H1 (cell line): ENCODE data around the gene LHCGR. TPM values are rescaled to one million over a fixed set of nuclear protein-coding genes. Genes with fewer than 3 reads are reported as not detected.

Experiments used
- CTCF ChIA-PET: fragments of 300-600 bp; sonication (Branson Sonifier 250); formaldehyde crosslinking; loops from one replicate; lab custom pipeline; 2021; ENCODE audit not compliant: partially characterized antibody; lab: Charles Lee
- POLR2A ChIA-PET: fragments of 300-600 bp; sonication (Branson Sonifier 250); formaldehyde crosslinking; loops from one replicate; lab custom pipeline; 2021; ENCODE audit warnings: inconsistent platforms; ENCODE audit not compliant: partially characterized antibody; lab: Charles Lee
- DNase-seq, 2 experiments: peaks; one replicate each; pipeline versions ENCODE4 v3.0.0 to v3.0.0-alpha.2; 2010 to 2022; ENCODE audit warnings: low spot score in 2 of 2, low read depth in 1 of 2, mixed read lengths in 1 of 2
- FAIRE-seq: peaks from 2 replicates; lab custom pipeline; 2011; peaks lifted over from hg19 to GRCh38; lab: Jason Lieb, UNC
- H2AFZ ChIP-seq: 2 replicates; pipeline ENCODE4 v1.8.1; 2012; ENCODE audit warnings: low read length, inconsistent platforms
- H2AK5ac ChIP-seq: 2 replicates; pipeline ENCODE4 v1.6.1; 2013; ENCODE audit warnings: low read depth, low read length
- H2BK120ac ChIP-seq: replicated peaks from 2 replicates; pipeline ENCODE3; 2013; ENCODE audit warnings: low read depth, low read length, inconsistent platforms
- H2BK12ac ChIP-seq: 2 replicates; pipeline ENCODE4 v1.6.1; 2013; ENCODE audit warnings: low read depth, low read length
- H2BK15ac ChIP-seq: 2 replicates; pipeline ENCODE4 v1.6.1; 2013; ENCODE audit warnings: low read length
- H2BK20ac ChIP-seq: 2 replicates; pipeline ENCODE4 v1.6.1; 2013; ENCODE audit warnings: low read length
- H2BK5ac ChIP-seq: 2 replicates; pipeline ENCODE4 v1.6.1; 2013; ENCODE audit warnings: low read depth, low read length
- H3K14ac ChIP-seq: 2 replicates; pipeline ENCODE4 v1.6.1; 2013; ENCODE audit warnings: inconsistent platforms; ENCODE audit not compliant: insufficient read length
- H3K18ac ChIP-seq: 2 replicates; pipeline ENCODE4 v1.6.1; 2013; ENCODE audit warnings: low read length; ENCODE audit errors: extremely low read depth
- H3K23ac ChIP-seq: 2 replicates; pipeline ENCODE4 v1.6.1; 2013; ENCODE audit warnings: inconsistent platforms; ENCODE audit not compliant: insufficient read length
- H3K23me2 ChIP-seq: 2 replicates; pipeline ENCODE4 v1.6.1; 2013; ENCODE audit warnings: low read depth, low read length
- H3K27ac ChIP-seq: 2 replicates; pipeline ENCODE4 v1.6.1; 2011; ENCODE audit warnings: low read depth, low read length, inconsistent platforms
- H3K27me3 ChIP-seq, 4 experiments: replicated peaks in 1 of 4; 1 replicate in 1 of 4; 2 replicates in 3 of 4; pipeline versions ENCODE4 v1.6.1 to v1.8.1; 2011 to 2013; ENCODE audit warnings: low read length in 3 of 4, mild to moderate bottlenecking in 3 of 4, inconsistent platforms in 2 of 4, mixed read lengths in 2 of 4, moderate library complexity in 1 of 4; ENCODE audit not compliant: control insufficient read depth in 3 of 4, insufficient read depth in 3 of 4; ENCODE audit errors: extremely low read depth in 1 of 4
- H3K36me3 ChIP-seq, 4 experiments: 2 replicates each; pipeline versions ENCODE4 v1.6.1 to v1.8.1; 2011 to 2013; ENCODE audit warnings: mild to moderate bottlenecking in 4 of 4, low read length in 3 of 4, moderate library complexity in 2 of 4, control low read depth in 1 of 4, inconsistent platforms in 1 of 4; ENCODE audit not compliant: insufficient read depth in 4 of 4, control insufficient read depth in 2 of 4
- H3K4ac ChIP-seq: replicated peaks from 2 replicates; pipeline ENCODE3; 2013; ENCODE audit warnings: low read length, low read depth, mixed read lengths, inconsistent platforms; ENCODE audit not compliant: insufficient read length
- H3K4me1 ChIP-seq, 4 experiments: replicated peaks in 1 of 4; 1 replicate in 1 of 4; 2 replicates in 3 of 4; pipeline versions ENCODE4 v1.6.1 to v1.8.1; 2011 to 2013; ENCODE audit warnings: low read length in 3 of 4, inconsistent platforms in 2 of 4, mixed read lengths in 1 of 4; ENCODE audit not compliant: insufficient read depth in 4 of 4, control insufficient read depth in 3 of 4
- H3K4me2 ChIP-seq, 2 experiments: 2 replicates each; pipeline versions ENCODE4 v1.6.1 to v1.8.1; 2011 to 2013; ENCODE audit warnings: low read depth in 2 of 2, low read length in 2 of 2, control low read depth in 1 of 2, inconsistent platforms in 1 of 2, mild to moderate bottlenecking in 1 of 2; ENCODE audit not compliant: insufficient read depth in 1 of 2
- H3K4me3 ChIP-seq, 4 experiments: fragments of 200-600, 300-600 bp in 1 of 4; sonication (generic), shearing (Covaris generic), sonication (Bioruptor Twin) in 1 of 4; 2 replicates each; pipeline versions ENCODE4 v1.5.1 to v1.8.1; 2011 to 2016; ENCODE audit warnings: low read length in 4 of 4, low read depth in 3 of 4, control low read depth in 2 of 4, inconsistent platforms in 2 of 4, mild to moderate bottlenecking in 2 of 4, mixed read lengths in 1 of 4, moderate library complexity in 1 of 4; ENCODE audit not compliant: insufficient read depth in 2 of 4; ENCODE audit errors: extremely low read depth in 1 of 4
- H3K56ac ChIP-seq: replicated peaks from 2 replicates; pipeline ENCODE3; 2013; ENCODE audit warnings: low read depth, mild to moderate bottlenecking, mixed read lengths, low read length, inconsistent platforms; ENCODE audit not compliant: insufficient read length
- H3K79me1 ChIP-seq: 2 replicates; pipeline ENCODE4 v1.6.1; 2013; ENCODE audit warnings: low read depth, low read length, control low read depth
- H3K79me2 ChIP-seq, 2 experiments: 2 replicates each; pipeline versions ENCODE4 v1.6.1 to v1.8.1; 2012 to 2013; ENCODE audit warnings: low read length in 2 of 2, mild to moderate bottlenecking in 2 of 2, inconsistent platforms in 1 of 2; ENCODE audit not compliant: insufficient read depth in 2 of 2, control insufficient read depth in 1 of 2
- H3K9ac ChIP-seq, 4 experiments: replicated peaks in 1 of 4; 1 replicate in 1 of 4; 2 replicates in 3 of 4; pipeline versions ENCODE4 v1.6.1 to v1.8.1; 2011 to 2013; ENCODE audit warnings: low read depth in 3 of 4, low read length in 3 of 4, control low read depth in 2 of 4, mild to moderate bottlenecking in 2 of 4, moderate library complexity in 2 of 4, inconsistent platforms in 1 of 4; ENCODE audit errors: extremely low read depth in 1 of 4
- H3K9me3 ChIP-seq, 2 experiments: 2 replicates each; pipeline versions ENCODE4 v1.6.1 to v1.8.1; 2012 to 2013; ENCODE audit warnings: mild to moderate bottlenecking in 2 of 2, moderate library complexity in 2 of 2, control low read depth in 1 of 2, inconsistent platforms in 1 of 2, low read depth in 1 of 2, low read length in 1 of 2, mixed read lengths in 1 of 2; ENCODE audit not compliant: insufficient read depth in 2 of 2
- H4K20me1 ChIP-seq, 2 experiments: replicated peaks in 1 of 2; 2 replicates each; pipeline versions ENCODE3 to v1.8.1; 2011 to 2013; ENCODE audit warnings: inconsistent platforms in 2 of 2, low read length in 2 of 2, mild to moderate bottlenecking in 1 of 2; ENCODE audit not compliant: insufficient read depth in 2 of 2, control insufficient read depth in 1 of 2
- H4K5ac ChIP-seq: 2 replicates; pipeline ENCODE4 v1.6.1; 2013; ENCODE audit warnings: low read length, low read depth, mixed read lengths, inconsistent platforms; ENCODE audit not compliant: insufficient read length
- H4K8ac ChIP-seq: 2 replicates; pipeline ENCODE4 v1.8.0; 2013; ENCODE audit warnings: mild to moderate bottlenecking, moderate library complexity, low read length, inconsistent platforms; ENCODE audit not compliant: insufficient read depth; ENCODE audit errors: extremely low read depth
- H4K91ac ChIP-seq: replicated peaks from 2 replicates; pipeline ENCODE3; 2013; ENCODE audit warnings: low read length, mixed read lengths, inconsistent platforms; ENCODE audit not compliant: insufficient read length
- ATF3 ChIP-seq: IDR thresholded peaks from 2 replicates; pipeline ENCODE4 v1.6.1; 2011; ENCODE audit warnings: low read depth, mild to moderate bottlenecking, low read length; ENCODE audit not compliant: insufficient read depth
- CEBPB ChIP-seq: IDR thresholded peaks from 2 replicates; pipeline ENCODE4 v1.6.1; 2012; ENCODE audit warnings: low read depth, low read length
- CHD1 ChIP-seq: IDR thresholded peaks from 2 replicates; pipeline ENCODE4 v1.6.1; 2012; ENCODE audit warnings: low read depth, low read length, improper control_type of control experiment
- KDM4A ChIP-seq: IDR thresholded peaks from one replicate; pipeline ENCODE4 v1.7.1; 2012; ENCODE audit warnings: low read depth, mild to moderate bottlenecking, moderate library complexity, low read length, inconsistent platforms; ENCODE audit not compliant: severe bottlenecking
- POLR2AphosphoS5 ChIP-seq: IDR thresholded peaks from 2 replicates; pipeline ENCODE4 v1.6.1; 2011; ENCODE audit warnings: low read depth, low read length
- YY1 ChIP-seq: IDR thresholded peaks from 2 replicates; pipeline ENCODE4 v1.6.1; 2011; ENCODE audit warnings: low read depth, mild to moderate bottlenecking, low read length
- WGBS, 2 experiments: shearing (Covaris generic) in 1 of 2; methylation state at CpG; one replicate each; pipeline versions ENCODE4 v1.1.6 to v1.1.7; 2013 to 2015; ENCODE audit warnings: low lambda C conversion rate in 2 of 2, mixed read lengths in 2 of 2, inconsistent platforms in 1 of 2, low coverage in 1 of 2, missing lambda C conversion rate in 1 of 2; ENCODE audit not compliant: insufficient replicate concordance in 2 of 2, insufficient coverage in 1 of 2, insufficient read length in 1 of 2; ENCODE audit errors: extremely low coverage in 1 of 2, missing lambda C conversion rate in 1 of 2; 5-methylcytosine and 5-hydroxymethylcytosine counted together
- polyA plus RNA-seq, 7 experiments: library from polyadenylated mRNA; depleted of rRNA in 3 of 7; stranded (reverse) in 5 of 7; unstranded in 2 of 7; fragments of >200 nt in 5 of 7; fragments of 200-250 nt in 2 of 7; gene quantifications; 1 replicate in 5 of 7; 2 replicates in 1 of 7; 4 replicates in 1 of 7; pipeline versions ENCODE4 v1.2.1 to v1.2.3, GENCODE V29; 2011 to 2013; ENCODE audit warnings: missing spikeins in 2 of 7, mixed read lengths in 2 of 7
- total RNA-seq: library from RNA; stranded (reverse); fragmentation: NEBNext Ultra II Directional; extraction: Animal tissue kit (Norgen Biotek cat#: 25700); gene quantifications from 2 replicates; pipeline ENCODE4 v1.2.1, GENCODE V29; 2021

Gene LHCGR
- total and polyA plus RNA-seq, 2 of the 8 experiments (the other 6 are each of a cell fraction or from before 2014, with no cell fraction given) = 0.30 to 0.73 TPM

DNA sequence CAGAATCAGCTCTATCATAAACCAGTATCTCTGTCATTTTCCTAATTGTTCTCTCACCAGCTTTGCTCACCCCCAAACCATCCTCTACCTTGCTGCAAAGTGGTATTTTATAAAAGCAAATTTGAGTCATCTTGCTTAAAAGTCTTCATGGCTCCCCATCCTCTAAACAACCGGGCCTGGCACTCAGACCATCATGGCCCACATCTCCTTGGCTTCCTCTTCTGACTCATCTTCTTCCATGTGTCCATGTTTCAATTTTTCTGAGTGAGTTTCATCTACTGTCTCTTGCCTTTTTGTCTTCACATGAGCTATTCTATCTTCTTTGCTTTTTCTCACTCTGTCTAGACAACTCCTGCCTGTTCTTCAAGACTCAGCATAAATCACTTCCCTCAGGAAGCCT lies 58.6 kb downstream of the LHCGR start:
- Histone ChIP-seq H3K14ac (no peak overlapping the region), H4K5ac (no peak overlapping the region), H3K23me2 (no peaks in the 10 kb centered on the region; the same call in 1 of the 2 replicates), H3K4me1 (peaks cover 4 to 16% (median 9%) of the 10 kb centered on the region in 4 experiments; a peak in 6 of 7 replicates), H2BK12ac (no peak overlapping the region), H2BK15ac (no peak overlapping the region), H2AK5ac (no peak overlapping the region), H3K4me3 (no peak overlapping the region), H3K27me3 (no peaks in the 10 kb centered on the region), H3K23ac (no peak overlapping the region), H2BK5ac (no peak overlapping the region), H4K20me1 (no peaks in the 10 kb centered on the region), H3K56ac (no peak overlapping the region), H4K91ac (no peak overlapping the region), H2BK120ac (no peak overlapping the region), H3K27ac (no peak overlapping the region), H3K9me3 (no peaks in the 10 kb centered on the region), H2BK20ac (no peak overlapping the region), H3K4ac (no peak overlapping the region), H3K36me3 (no peaks in the 10 kb centered on the region), H3K9ac (no peak overlapping the region), H4K8ac (no peak overlapping the region), H2AFZ (no peak overlapping the region), H3K18ac (no peak overlapping the region), H3K79me2 (no peaks in the 10 kb centered on the region), H3K4me2 (no peak overlapping the region), H3K79me1 (no peaks in the 10 kb centered on the region)
- DNase-seq = no peak
- ChIA-PET POLR2A (no interaction called here), CTCF (no interaction called here)
- WGBS, 2 experiments = 89% methylated on average over 1 of the region's 1 CpG; no CpG with 5 or more reads in 1 of the 2 experiments
- no peak for FAIRE-seq
- TF ChIP-seq CHD1 (no peak), POLR2AphosphoS5 (no peak), CEBPB (no peak), KDM4A (no peak), YY1 (no peak), ATF3 (no peak)
